ENCODE measurements around the gene ROBO1. TPM values are rescaled to one million over a fixed set of nuclear protein-coding genes. Genes with fewer than 3 reads are reported as not detected.

Gene ROBO1
- total and polyA plus RNA-seq, 2 experiments from 2014 or later, result 29.3 to 171 TPM

GRCh38 chr3:78848392-78849288, 919.2 kb downstream of the ROBO1 start:
- H3K9me3 ChIP-seq (ENCODE audit: low read depth), result no peaks in the 10 kb centered on the region
- DNase-seq (ENCODE audit: low read depth in 1 of 2, low spot score in 1 of 2), result no peak
- H3K36me3 ChIP-seq, result no peaks in the 10 kb centered on the region
- peaks cover 7% of the 10 kb centered on the region for H3K4me1 ChIP-seq (ENCODE audit: low read depth)
- H3K4me3 ChIP-seq, result no peak overlapping the region
- H3K27ac ChIP-seq, result no peak overlapping the region
- no peak for TF ChIP-seq CTCF (IDR thresholded peaks at IDR 0.05; ENCODE audit: low read depth, low read length)
- no peaks in the 10 kb centered on the region for H3K27me3 ChIP-seq

DNA sequence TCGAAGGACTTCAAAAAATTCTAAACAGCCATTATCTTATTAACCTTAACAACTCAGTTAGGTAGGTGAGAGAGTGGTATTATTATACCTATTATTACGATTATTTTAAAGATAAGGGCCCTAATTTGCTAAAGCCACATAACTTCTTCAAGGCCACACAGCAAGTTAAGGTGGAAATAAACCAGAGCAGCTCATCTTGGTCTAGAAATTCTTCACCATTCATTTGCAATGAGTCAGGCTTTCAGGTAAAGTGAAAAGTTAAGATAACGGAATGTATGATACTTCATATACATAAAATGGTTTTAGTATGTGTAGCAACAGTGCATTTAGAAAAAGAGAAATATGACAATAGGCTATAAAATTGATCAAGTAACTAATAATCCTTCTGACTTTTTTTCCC, 920.2 kb downstream of the ROBO1 start:
- no peak overlapping the region for H3K4me3 ChIP-seq
- no peak overlapping the region for H3K27ac ChIP-seq
- H3K4me1 ChIP-seq (ENCODE audit: low read depth), result peaks cover 7% of the 10 kb centered on the region
- H3K36me3 ChIP-seq, result no peaks in the 10 kb centered on the region
- no peaks in the 10 kb centered on the region for H3K27me3 ChIP-seq
- H3K9me3 ChIP-seq (ENCODE audit: low read depth), result no peaks in the 10 kb centered on the region
- no peak for TF ChIP-seq CTCF (IDR thresholded peaks at IDR 0.05; ENCODE audit: low read depth, low read length)
- DNase-seq (ENCODE audit: low read depth in 1 of 2, low spot score in 1 of 2), result no peak

DNA sequence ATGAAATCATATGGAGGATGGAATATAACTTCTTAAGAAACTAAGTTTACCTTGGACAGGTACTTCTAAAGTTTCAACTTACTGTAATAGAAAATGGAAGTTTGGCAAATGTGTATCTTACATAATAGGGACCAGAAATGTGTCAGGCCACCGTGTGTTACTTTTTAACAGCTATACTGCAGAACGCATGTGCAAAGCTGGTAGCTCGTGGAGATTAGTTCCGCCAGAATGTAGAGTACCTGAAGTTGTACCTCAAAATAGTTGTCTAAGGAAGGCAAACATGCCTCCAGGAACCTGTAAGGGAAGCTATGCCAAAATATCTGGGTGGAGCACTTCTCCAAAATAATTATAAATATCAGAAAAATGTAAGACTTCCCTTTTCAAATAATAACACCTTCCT, 920.6 kb downstream of the ROBO1 start:
- Histone ChIP-seq H3K9me3 (ENCODE audit: low read depth) (no peaks in the 10 kb centered on the region), H3K4me1 (ENCODE audit: low read depth) (peaks cover 7% of the 10 kb centered on the region), H3K36me3 (no peaks in the 10 kb centered on the region), H3K27ac (no peak overlapping the region), H3K27me3 (no peaks in the 10 kb centered on the region), H3K4me3 (no peak overlapping the region)
- DNase-seq (ENCODE audit: low read depth in 1 of 2, low spot score in 1 of 2), result no peak
- TF ChIP-seq CTCF (IDR thresholded peaks at IDR 0.05; ENCODE audit: low read depth, low read length), result no peak

DNA sequence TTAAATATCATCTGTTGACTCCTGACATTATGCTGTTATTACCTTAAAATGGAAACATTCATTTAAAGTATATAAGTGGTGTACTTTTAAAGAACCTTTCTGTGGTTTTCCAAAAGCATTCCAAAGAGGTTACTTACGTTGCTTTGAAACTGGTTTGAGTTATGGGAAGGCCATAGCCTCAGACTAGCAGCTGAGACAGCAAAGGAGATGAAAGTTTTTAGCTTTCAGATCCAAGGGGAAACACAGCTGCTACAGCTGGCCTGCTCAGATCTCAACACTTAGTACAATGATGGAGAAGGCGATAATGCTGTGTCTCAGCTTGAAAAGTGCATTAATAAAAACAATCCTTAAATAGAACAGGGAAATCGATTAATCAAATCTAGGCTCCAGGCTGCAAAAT, 921.1 kb downstream of the ROBO1 start:
- no peaks in the 10 kb centered on the region for H3K27me3 ChIP-seq
- no peak overlapping the region for H3K4me3 ChIP-seq
- TF ChIP-seq CTCF (IDR thresholded peaks at IDR 0.05; ENCODE audit: low read depth, low read length), result no peak
- peak in 1 of 2 donors; percentile 42 for DNase-seq (ENCODE audit: low read depth in 1 of 2, low spot score in 1 of 2)
- H3K27ac ChIP-seq, result no peak overlapping the region
- H3K9me3 ChIP-seq (ENCODE audit: low read depth), result no peaks in the 10 kb centered on the region
- no peaks in the 10 kb centered on the region for H3K36me3 ChIP-seq
- peaks cover 7% of the 10 kb centered on the region for H3K4me1 ChIP-seq (ENCODE audit: low read depth)

GRCh38 chr3:78845605-78846004, 922.2 kb downstream of the ROBO1 start:
- no peak overlapping the region for H3K27ac ChIP-seq
- no peaks in the 10 kb centered on the region for H3K9me3 ChIP-seq (ENCODE audit: low read depth)
- TF ChIP-seq CTCF (IDR thresholded peaks at IDR 0.05; ENCODE audit: low read depth, low read length), result no peak
- DNase-seq (ENCODE audit: low read depth in 1 of 2, low spot score in 1 of 2), result no peak
- H3K4me3 ChIP-seq, result no peak overlapping the region
- no peaks in the 10 kb centered on the region for H3K36me3 ChIP-seq
- H3K27me3 ChIP-seq, result no peaks in the 10 kb centered on the region
- H3K4me1 ChIP-seq (ENCODE audit: low read depth), result peaks cover 7% of the 10 kb centered on the region

All from cardiac muscle cell (in vitro differentiated cells and primary cell).